NCI-H1436 treated with DMSO at 0.1 percent for 48 hours (cell line): Measurements from ENCODE around the gene ALOXE3.
"Not testable (repeated sequence)": the region's sequence is repeated elsewhere in the genome, so short reads cannot be mapped to it uniquely, and the experiment has no call there.

Experiments used
- DNase-seq: peaks from one replicate; lab custom pipeline; 2025; lab: John Stamatoyannopoulos, UW

The ALOXE3 gene

DNA sequence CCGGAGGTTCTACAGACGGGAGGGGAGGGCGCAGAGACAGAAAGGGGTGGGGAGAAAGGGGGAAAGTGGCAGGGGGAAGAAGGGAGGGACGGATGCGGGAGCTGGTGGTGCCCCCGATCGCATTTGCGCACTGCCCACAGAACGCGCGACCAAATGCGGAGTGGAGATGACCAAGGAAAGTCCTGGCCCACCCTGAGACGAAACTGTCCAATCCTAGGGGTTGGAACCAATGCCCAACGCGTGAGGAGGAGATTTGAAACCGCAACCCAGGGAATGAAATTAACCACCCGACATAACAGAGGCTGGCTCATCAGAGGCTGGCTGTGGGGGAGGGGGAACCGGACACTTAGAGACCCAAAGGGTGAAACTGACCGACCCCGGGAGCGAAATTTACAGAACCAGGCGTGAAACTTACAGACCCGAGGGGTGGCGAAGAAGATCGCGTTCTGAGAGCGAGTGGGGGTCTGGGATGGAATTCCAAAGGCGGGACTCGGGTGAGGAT lies 4.2 kb upstream of the ALOXE3 start:
- DNase-seq, result no peak

- no peak for DNase-seq
These were observed 3.5 kb upstream of the ALOXE3 start for GRCh38 chr17:8121681-8122421.

DNA sequence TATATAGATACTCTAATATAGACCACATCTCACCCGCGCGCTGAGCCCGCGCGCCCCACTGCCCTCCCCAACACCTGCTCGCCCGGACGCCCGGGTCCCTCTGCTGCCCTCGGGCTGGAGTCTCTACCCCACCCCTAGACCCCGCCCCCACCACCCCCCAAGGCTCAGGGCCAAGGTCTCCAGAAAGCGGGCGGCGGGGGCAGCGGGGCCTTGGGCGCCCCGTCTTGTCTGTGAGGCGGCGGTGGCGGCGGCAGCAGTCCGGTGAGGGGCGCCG lies 3.0 kb upstream of the ALOXE3 start:
- DNase-seq, result no peak

- DNase-seq, result peak; percentile 40
These were observed 2.4 kb upstream of the ALOXE3 start for GRCh38 chr17:8120520-8121406.

- peak; percentile 86 for DNase-seq
These were observed 1.5 kb upstream of the ALOXE3 start for GRCh38 chr17:8119581-8120519.

DNA sequence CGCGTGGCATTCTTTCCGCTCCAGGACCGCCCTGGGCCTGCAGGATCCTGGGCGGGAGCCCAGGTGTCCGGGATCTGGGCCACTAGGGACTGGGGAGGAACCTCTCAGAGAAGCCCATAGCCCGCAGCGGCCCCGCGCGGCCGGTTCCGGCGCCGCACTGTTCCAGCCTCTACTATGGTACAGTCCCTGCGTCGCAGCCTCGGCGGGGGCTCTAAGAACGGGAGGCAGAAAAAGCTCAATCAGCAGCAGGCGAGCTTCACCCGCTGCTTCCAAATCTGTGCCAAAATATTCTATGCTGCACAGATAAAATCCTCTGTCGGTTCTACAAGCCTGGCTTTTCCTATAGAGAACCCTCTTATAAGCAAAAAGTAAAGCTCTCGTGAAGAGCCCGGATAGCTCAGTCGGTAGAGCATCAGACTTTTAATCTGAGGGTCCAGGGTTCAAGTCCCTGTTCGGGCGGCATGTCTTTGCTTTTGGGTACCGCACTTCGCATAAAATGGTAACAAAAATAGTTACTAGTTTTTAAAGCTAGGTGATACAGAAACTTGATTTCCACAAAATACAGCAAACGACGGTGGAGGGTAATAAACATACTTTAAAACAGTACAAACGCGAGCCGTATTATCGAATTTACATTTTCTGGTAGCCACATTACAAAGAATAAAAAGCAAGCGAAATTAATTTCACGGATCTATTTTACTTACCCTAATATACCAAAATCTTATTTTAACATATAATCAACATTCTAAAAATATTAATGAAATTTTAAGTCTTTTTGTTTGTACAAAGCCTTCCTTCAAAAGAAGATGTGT lies 661 bp upstream of the ALOXE3 start:
- DNase-seq, result peak; percentile 61

DNA sequence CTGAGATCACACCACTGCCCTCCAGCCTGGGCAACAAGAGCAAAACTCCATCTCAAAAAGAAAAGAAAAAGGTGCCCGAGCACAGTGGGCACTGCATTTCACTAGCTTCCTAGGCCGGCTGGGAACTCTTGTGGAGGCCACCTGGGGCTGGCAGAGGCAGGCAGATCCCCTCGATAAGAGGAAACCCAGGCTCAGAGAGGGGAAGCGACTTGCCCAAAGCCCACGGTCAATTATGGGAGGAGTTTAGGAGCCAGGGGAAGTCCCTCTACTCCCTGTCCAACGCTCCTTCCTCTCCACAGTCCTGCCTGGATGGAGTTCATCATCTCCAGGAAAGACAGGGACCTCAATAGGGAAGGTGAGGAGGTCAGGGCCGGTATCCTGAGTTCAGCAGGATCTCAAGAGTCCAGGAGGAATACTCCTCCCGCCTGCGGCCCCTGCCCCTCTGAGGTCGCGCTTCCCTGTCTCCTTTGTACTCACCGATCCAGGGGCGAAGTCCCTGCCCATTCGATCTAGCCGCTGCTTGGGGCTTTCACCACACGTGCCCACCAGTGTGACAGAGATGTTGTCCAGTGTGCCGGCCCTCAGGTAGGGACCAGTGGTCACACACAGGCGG lies 841 bp downstream of the ALOXE3 start:
- DNase-seq, result no peak

GRCh38 chr17:8116776-8117175 lies 1.5 kb downstream of the ALOXE3 start:
- DNase-seq, result no peak

DNA sequence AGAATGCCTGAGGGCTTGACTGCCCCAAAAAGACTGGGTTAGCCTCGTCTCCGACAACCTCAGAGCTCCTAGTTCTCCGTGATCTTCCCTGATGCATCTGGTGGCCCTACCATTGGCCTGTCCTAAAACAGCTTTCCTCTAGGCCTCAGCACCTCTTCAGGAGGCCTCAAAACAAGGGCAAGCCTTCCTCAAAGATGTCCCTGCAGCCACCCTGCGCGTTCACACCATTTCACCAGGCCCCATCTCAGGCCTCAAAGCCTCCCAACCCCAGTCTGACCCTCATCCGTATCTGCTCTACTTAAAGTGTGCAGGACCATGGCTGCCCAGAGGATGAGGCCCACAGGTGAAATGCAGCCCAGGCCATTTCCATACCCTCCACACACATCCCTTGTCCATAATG lies 7.4 kb downstream of the ALOXE3 start:
- no peak for DNase-seq

DNA sequence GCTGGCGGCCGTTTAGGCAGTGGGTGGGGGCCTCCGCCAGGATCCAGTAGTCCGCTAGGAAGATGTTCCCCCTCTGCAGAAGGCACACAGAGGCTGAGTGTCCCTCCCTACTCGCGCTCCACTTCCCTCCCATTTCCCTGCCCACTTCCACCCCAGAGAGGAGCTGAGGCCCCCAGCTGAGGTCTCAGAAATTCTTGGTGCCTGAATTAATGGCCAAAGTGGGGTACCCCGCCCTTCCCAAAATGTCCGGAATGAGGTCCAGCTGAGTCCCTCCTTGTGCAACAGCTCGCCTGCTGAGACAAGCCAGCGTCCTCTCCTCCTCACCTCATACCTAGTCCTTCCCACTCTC lies 7.9 kb downstream of the ALOXE3 start:
- no peak for DNase-seq

DNA sequence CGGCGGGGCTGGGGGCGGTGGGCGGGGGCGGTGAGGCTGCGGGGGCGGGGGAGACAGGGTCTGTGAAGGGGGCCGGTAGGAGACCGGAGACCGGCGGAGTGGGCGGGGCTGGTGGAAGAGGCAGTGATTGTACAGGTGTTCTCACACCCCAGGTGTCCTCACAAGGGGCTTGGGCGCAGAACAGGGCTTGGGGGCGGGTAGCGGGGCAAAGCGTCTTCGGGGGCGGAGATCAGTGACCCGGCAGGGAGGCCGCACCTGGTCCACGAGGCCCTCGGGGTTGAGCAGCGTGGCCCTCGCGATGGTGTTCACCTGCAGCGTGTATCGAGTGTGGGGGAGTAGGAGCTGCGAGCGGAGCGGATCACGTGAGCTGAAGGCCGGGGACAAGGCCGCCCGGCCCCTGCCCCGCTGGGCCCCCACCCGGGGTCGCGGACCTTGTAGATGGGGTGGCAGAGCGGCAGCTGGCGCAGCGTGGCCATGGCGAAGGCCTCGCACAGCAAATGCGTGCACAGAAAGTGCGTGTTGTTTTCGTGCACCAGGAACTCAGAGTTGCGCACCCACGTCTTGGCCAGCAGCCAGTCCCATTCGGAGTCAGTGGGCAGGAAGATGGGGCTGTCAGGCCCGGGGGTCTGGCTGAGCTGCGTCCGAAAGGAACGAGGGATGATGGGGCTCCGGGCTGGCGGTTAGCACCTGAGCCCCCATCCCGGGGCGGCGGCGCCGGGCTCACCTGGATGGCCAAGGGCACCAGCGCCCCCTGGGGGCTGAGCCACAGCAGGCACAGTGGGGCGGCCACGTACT lies 8.5 kb downstream of the ALOXE3 start:
- DNase-seq, result no peak

DNA sequence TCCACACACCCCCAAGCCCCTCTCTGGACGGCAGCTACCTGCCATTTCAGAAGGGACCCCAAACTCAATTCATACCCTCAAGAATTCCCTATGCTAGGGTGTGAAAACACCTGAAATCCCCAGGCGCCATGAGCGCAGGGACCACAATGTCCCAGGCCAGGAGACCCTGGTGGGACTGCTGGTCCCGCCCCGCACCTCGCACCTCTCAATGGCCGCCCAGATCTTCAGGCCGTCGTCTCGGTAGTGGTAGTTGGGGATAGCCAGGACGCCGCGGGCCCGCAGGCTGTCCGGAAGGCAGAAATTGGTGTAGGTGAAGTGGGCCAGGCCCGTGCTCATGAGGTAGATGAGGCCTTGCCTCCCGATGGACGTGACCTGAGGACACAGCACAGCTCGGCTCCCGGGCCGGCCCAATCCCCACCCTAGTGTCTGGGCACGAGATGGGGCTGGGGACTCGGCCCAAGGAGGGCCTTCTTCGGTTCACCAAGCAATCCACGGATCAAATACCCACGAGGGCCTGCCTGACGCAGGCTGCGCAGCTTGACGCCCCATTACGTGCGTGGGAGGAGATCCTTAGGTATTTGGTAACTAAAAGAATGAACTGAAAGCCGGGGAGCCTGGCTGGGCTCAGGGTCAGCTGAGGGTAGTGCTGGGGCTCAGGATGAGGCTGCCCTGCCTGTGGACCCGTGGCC lies 9.2 kb downstream of the ALOXE3 start:
- no peak for DNase-seq

DNA sequence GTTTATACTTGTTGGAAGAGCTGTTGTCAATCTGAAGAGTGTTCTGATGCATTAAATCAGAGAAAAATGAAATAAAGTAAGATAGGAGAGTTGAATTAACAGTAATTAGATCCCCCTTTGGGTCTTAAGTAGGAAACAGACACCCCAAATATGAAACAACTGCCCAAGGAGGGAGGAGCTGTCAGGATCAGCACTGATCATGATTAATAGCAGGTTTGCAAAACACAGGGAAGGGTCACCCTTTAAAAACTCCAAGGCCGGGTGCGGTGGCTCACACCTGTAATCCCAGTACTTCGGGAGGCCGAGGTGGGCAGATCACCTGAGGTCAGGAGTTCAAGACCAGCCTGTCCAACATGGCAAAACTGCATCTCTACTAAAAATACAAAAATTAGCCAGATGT lies 11.3 kb downstream of the ALOXE3 start:
- DNase-seq, result not testable (repeated sequence)

GRCh38 chr17:8105957-8106398 lies 12.3 kb downstream of the ALOXE3 start:
- DNase-seq, result no peak

DNA sequence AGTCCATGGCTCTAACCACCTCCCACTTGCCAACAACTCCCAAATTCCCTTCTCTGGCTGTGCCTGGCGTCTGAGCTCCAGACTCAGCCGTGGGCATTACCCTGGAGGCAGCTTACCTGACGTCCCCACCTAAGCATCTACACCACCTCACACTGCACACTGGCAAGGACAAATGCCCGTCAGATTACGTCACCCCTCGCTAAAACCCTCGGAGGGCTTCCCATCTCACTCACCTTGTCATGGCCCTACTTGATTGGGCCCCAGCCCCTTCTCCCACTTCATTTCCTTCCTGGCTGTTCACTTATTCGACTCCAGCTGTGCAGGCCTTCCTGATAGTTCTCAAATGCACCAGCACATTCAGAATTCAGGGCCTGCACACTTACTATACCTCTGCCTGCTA lies 13.4 kb downstream of the ALOXE3 start:
- no peak for DNase-seq

- DNase-seq, result no peak
These were observed 14.8 kb downstream of the ALOXE3 start for GRCh38 chr17:8103549-8103948.

- no peak for DNase-seq
These were observed 16.6 kb downstream of the ALOXE3 start for GRCh38 chr17:8101721-8102120.

DNA sequence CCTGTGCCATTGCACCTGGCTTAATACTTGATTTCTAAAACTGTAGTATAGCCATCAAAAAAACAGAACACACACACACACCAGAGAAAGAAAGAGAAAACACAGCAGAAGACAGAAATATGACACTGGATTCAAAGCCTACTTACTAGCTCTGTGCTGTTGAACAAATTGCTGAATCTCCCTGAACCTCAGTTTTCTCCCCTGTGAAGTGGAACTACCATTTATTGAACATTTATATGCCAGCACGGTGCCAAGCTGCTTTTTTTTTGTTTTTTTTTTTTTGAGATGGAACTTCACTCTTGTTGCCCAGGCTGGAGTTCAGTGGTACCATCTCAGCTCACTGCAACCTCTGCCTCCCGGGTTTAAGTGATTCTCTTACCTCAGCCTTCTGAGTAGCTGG lies 17.6 kb downstream of the ALOXE3 start:
- no peak for DNase-seq

- no peak for DNase-seq
These were observed 18.2 kb downstream of the ALOXE3 start for GRCh38 chr17:8100111-8100510.

- no peak for DNase-seq
These were observed 21.8 kb downstream of the ALOXE3 start for GRCh38 chr17:8096541-8096940.
